Brain pericyte (primary cell): ENCODE measurements around the gene JAZF1.
"Not testable (repeated sequence)": the region's sequence is repeated elsewhere in the genome, so short reads cannot be mapped to it uniquely, and the experiment has no call there.

ENCODE experiments used
- DNase-seq: peaks from one replicate; pipeline ENCODE4 v3.0.0-alpha.2; 2012; ENCODE audit warnings: low read depth, low spot score

The JAZF1 gene

DNA sequence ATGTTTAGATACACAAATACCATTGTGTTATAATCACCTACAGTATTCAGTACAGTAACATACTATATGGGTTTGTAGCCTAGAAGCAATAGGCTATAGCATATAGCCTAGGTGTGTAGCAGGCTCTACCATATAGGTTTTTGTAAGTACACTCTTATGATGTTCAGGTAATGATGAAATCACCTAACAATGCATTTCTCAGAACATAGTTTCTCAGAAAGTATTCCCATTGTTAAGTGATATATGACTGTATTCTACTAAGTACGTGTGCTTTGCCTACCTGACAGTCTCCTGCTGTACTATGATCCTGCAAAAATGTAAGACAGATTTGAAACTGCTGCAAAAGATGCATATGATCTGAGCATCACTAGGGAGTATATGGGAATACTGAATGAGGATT lies 137.9 kb downstream of the JAZF1 start:
- DNase-seq: no peak

DNA sequence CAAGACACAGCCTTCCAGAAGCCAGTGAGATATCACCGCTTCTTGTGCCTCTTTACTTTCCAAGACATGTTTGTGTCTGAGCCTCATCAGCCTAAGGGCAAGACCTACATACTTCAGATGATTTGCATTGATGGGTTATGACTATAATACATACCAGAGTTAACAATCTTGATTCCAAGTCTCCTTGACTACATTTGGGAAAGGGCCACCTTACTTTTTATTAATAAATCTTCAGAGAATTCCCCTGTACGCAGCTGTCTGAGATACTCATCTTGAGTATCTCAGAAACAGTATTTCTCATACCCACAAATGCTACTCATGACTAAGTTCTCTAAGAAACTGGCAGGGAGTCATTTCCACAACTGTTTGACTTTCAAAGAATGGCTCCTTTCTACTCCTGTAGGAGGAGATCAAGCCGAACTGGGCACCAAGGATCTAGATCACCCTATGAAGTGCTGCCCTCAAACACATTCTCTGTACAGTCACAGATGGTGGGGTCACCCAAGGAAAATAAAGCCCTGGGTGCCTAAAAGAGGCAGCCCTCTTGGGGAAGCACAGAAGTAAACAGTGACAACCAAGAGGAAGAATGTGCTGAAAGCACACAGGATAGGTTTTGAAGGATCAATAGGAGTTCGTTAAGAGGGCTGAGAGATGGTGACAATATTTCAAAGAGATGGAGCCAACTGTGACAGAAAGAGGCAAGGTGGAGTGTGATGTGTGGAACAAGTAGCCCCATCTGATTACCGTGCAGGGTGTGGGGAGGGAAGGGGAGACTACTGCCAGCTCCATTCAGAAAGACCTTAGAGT lies 138.9 kb downstream of the JAZF1 start:
- DNase-seq: no peak

DNA sequence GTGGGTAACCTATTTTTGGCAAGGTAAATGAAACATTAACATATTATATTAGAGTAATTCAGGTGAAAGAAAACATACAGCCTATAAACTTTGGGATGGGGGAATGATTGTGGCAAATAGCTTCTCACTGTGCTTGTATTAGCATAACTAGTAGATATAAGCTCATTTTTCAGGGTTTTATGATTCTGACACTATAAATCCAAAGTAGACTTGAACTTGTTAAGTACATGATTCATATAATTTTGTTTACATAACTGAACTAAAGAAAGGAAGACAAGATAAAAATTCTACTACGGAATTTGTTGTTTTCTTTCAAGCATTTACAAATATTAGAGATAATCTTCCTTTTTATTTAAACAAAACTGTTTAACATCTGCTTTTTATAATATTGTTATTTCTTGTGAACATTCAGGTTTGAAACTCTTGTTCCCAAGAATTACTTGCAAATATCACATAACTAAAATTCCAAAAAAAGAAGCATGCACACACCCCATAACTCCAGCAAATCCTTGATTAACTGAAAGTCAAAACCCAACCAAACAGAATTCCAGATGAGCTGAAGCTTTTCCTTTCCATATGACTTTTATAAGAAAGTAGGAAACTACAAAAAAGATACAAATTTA lies 142.3 kb downstream of the JAZF1 start:
- DNase-seq: no peak

DNA sequence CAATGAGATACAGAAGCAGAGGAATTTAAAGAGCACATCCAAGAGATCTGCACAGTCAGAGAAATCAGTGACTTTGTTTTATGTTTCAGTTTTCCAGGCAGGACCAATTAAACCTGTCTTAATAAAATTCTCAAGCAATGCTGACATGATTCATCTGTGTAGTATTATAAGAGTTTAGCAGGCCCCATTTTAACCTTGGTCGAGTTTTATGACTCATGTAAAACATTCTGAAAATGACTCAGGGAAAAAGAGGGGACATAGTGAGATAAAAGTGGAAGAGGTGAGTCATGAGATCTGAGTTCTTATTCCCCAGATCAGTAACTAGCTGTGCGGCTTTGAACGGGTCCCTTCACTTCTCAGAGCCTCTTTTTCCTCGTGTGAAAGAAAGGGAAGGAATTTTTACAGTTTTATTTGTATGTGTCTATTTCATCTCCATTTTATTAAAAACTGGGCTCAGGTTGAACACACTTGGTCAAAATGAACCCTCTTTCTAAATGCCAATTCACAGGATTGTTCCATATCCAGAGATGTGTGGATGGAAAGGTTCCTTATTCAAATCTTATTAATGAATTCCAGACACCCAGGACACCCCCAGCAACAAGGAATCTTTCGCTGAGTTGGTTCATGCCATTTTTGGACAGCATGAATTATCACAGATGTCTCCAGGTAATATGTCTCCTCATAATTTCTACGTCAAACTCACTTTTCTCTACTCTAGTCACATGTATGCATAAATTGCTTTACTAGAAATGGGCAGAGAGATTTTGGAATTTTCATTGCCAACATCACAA lies 143.2 kb downstream of the JAZF1 start:
- peak; percentile 39 for DNase-seq

DNA sequence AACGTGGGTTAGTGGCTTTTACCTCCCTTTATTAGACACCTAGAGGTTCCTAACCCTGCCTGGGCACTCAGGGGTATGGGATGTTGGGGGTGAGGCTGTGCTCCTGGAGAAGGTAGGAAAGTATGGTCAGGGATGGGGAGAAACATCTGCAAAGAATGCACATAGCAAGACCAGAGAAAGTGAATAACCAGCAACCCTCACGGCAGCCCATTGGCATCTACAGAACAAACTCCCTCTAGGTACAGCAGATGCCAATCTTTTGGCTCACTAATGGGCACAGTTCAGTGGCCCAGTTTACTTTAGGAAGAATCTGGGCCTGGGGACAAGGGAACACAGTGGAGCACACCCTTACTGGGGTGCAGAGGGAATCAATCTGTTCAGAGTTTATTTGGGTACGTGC lies 143.9 kb downstream of the JAZF1 start:
- no peak for DNase-seq

DNA sequence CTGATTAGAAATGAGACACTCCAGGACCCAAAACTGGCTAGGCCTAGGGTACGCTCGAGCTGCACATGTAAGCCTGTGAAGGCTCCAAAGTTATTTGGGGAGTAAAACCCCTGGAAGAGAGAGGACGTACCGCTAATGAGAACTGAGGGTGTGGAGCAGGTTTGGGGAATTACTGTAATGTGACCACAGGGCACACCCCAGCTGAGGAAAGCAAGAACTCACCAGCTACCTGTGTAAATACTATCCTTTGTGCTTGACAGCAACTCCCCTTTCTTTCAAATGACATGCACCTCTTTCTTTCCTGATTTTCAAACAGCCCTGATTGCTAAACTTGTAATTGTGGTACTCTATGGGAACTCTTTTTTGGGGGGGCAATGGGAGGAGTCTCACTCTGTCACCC lies 147.2 kb downstream of the JAZF1 start:
- DNase-seq: no peak

DNA sequence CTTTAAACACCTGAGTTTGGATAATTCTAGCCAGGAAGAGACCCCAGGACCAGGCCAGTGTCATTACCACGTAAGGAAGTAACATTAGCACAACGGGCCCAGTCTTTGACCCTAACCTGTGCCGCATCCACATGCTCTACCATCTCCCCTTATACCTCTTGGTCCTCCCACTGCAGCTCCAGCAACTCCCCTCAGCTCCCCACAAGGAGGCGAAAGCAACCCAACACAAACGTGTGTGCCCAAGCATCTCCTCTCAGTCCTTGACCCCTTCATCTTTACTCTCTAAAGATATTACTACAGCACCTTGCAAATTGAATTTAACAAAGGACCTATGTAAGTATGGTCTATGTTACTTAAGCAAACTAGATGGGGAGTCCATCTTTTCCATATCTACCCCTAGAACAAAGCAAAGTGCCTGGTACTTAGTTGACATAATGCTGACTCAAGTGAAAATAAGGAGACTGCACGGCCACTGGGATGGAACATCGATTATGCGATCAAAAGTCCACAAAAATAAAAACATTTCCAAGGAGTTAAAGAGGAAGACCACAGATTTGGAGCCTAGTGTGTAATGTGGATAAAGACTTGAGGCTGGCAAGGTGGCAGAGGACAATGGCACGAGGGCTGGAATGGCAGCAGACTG lies 147.7 kb downstream of the JAZF1 start:
- no peak for DNase-seq

DNA sequence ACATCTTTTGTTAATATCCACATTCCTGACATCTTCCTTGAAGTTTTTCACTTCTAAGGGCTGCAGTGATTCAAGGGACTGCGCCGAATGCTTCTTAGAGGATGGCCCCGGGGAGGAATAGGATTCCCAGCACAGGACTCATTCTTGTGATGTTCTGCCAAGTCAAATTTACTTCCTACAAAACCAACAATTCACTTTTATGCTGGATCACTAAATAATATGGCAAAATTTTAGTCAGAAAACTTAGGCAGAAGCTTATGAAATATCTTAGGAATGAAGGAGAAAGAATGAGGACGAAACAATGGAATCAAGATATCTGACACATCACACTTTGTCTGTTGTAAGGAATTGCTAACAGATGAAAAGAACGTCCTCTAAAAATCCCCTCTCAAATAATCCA lies 151.5 kb downstream of the JAZF1 start:
- DNase-seq: no peak

DNA sequence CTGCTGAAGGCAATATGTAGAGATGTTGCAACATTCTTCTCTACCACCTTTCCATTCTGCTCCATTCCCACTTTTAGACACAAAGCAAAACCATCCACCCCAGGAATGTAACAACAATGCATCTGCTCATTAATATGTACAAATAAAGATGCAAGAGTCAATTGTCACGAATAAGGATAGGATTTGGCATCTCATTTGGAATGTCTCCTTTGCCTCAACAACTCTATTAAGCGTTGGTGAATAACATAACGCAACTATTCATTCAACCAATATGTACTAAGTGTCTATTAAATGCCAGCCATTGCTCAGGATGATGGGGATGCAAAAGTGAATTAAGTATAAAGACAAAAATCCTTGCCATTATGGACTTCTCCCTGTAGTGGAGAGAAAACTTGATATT lies 152.1 kb downstream of the JAZF1 start:
- no peak for DNase-seq

DNA sequence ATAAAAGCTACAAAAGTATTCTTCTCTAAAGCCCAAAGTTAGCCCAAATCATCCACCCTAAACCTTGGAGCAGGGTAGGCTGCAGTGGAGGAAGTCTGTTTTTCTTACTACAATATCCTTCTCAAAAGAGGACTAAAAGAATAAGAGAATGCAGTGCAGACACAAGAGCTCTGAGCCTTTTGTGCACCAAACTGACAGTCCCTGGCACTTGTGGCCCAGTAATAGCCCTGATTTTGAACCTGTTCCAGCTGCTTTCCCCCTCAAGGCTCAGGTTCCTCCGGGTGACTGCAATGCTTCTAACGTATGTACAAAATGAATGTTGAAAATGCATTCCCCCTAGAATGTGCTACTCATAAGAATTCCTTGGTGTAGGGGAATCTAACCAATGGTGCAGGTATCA lies 154.4 kb downstream of the JAZF1 start:
- DNase-seq: no peak

DNA sequence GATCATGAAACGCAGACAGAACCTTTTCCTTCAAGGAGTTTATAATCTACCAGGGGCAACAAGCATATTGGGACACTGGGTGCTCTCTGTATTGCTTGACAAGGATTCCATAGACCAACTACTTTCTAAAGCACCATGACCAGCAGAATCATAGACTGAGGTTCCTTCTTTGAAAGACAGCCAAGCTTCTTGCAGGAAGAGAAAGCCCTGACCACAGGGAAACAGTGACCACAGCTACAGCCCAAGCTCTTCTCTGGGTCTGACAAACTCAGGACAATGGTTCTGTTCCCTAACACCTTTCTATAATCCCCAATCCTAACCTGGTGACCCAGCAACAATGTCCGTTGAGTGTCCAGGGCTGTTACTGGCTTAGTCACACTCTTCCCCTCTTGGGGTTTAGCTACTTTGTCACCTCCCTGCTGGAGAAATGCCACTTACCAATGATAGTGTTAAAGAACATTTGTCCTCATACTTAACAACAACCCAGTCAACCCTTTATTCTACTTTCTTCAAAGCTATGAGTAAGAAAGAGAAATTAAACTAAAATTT lies 155.7 kb downstream of the JAZF1 start:
- DNase-seq: no peak

DNA sequence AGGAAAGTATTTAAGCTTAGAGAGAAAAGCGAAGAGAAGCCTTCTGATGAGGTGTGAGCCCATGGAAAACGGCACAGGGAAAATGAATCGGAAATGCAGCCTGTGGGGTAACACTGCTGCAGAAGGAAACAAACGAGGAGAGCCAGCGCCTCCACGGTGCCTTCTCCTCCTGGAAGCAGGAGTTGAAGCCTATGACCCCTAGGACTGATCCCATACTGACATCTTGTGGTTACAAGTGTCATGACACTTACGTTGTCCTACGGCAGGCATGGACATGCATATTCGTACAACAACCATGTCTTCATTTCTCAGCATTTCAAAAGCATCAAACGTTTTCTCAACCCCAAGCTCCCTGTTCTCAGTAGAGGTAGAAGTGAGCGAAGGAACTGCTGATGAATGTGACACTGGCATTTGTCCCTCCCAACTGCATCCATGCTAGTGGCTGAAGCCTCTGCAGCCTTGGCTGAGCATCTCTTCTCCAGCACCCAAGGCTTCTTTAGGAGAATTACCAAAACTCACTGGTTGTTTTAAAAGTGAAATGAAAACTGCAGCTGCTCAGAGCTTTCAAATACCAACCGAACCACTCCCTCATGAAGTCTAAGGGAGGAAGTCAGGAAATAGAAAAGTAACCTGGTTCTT lies 160.2 kb downstream of the JAZF1 start:
- DNase-seq: peak; percentile 55

DNA sequence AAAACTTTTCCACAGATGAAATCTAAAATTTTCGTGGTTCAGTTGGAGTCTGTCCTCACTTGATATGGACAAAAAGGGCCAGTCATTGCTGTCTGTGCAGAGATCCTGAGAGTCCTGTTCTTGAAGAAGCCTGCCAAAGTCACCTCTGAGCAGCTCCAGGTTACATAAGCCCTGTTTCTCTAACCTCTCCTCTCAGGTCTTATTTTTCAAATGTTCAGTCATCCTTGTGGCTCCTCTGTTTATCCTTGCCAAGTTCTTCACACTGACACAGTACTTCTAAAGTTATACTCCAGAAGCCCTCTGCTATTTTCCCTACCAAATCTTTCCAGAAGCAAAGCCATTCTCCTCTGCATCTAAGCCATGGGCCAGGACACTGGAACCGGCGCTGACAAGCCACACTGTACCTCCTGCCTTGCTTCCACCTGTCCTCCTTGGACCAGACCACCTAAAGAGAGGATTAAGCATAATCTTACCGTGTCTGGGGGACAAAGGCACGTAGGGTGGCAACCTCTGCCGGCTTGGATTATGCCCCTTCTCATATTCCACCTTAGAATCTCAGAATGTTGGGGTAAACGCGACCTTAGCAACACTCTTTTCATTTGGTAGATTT lies 161.6 kb downstream of the JAZF1 start:
- DNase-seq: no peak

DNA sequence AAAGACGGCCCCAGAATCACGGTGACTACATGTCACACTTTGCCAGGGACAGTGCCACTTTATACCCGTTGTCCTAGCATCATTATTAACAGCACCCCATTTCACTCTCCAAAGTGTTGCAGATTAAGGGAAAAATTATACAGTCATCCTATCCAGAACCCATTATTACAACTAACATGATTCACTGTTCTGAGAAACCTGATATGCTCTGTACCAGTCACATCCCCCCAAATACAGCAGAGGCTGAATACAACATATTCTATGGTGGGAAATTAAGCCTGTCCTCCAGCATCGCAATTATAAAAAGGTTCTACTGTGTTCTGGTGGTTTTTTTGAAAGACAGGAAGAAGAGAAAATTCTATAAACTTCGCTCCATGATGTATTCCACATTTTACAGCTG lies 162.1 kb downstream of the JAZF1 start:
- DNase-seq: no peak

DNA sequence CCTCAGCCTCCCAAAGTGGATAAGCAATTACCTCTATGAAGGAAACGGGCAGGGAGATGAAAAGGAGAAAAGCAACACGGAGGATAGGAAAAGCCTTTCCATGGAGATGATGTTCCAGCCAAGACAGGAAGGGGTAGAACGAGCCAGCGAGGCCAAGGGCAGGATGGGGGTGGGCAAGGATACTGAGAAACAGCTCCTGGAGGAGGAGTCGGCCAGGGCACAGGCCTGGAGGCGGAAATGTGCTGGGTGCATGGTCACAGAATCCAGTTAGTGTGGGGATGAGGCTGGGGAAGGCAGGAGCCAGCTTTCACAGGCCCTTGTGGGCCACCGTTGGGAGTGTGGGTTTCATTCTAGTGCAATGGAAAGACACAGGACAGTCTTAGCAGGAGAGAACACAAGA lies 162.6 kb downstream of the JAZF1 start:
- no peak for DNase-seq

DNA sequence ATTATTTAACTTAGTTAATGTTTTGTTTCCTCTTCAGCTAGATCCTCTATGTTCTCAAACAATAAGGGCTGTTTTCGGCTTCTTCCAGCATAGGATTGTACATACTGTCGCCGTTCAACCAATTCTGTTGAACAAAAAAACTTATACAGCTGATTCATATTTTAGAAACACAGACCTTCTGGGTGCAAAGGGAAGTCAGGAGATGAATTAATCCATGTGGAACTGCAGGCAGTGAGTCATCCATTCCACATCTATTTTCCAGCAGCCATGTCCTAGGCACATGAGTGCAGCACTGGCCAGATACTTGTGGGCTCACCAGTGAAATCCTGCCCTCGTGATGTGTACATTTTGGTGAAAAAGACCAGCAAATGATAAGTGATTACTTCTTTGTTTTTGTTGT lies 163.2 kb downstream of the JAZF1 start:
- no peak for DNase-seq

DNA sequence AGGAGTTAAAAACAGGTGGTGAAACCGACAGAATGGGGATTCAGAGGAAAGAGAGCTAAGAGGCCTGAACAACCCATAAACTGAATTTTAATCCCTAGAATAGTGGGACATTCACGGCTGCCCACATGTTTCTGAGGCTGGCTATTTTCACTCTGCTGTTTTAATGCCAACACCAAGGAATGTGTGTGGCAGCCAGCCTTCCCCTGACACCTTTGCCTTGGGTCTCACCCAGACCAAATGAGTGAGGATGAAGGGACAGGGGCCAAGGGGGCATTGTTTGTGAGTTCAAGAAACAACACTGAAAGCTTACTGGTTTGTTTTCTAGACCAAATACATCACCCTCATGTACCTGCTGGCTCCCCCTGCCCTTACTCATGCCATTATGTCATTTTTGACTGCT lies 164.3 kb downstream of the JAZF1 start:
- no peak for DNase-seq

DNA sequence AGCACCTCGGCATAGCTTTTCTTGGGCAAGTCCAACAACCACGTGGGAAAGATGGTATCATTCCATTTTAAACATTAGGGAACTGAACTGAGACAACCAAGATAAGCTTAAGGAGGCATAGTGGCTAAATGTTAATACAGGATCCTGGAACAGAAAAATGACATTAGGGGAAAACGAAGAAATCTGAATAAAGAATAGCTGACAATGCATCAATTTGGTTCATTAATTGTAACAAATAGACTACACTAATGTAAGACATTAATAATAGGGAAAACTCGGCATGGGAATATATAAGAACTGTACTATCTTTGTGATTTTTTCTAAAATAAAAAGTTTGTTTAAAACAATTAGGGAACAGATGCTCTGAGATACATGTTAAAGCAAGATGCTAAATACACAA lies 165.4 kb downstream of the JAZF1 start:
- DNase-seq: no peak

DNA sequence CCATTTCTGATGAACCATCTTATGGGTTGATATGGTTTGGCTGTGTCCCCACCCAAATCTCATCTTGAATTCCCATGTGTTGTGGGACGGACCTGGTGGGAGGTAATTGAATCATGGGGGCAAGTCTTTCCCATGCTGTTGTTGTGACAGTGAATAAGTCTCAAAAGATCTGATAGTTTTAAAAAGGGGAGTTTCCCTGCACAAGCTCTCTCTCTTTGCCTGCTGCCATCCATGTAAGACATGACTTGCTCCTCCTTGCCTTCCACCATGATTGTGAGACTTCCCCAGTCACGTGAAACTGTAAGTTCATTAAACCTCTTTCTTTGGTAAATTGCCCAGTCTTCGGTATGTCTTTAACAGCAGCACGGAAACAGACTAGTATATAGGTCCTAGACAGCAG lies 166.3 kb downstream of the JAZF1 start:
- not testable (repeated sequence) for DNase-seq

DNA sequence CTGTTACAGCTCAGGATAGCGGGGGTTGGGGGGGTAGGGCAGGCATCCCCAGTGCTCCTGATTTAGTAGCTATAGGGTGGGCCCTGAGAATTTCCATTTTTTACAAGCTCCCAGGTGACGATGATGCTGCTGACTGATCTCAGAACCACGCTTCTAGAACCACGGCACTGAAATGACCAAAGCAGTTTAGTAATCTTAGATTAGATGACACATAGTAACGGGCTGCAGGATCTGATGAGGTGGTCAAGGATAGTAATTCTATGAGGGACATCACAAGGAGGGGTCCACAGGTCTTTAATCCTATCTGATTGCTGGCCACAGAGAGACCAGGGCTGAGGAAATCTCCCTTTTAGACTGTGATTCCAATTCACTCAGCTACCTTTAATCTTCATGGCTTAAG lies 167.2 kb downstream of the JAZF1 start:
- no peak for DNase-seq

DNA sequence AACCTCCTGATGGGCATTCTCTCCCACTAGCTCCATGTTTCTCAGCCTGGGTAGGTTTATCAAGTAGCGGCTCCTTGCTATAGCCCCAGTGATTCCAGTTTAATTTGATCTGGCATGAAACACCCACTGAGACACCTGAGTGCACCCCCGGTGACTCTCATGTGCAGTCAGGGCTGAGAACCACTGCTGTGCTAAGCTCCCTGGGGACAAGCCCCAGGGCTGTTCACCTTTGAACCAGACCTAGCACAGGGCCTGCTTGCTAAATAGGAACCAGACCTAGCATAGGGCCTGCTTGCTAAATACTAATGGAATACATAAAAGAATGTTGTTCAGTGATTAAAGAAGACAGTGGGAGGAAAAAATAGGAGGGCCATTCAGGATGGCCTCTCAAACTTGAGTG lies 167.6 kb downstream of the JAZF1 start:
- no peak for DNase-seq
